Endometrial microvascular endothelial cells (primary cell): ENCODE data around the gene RBP7. TPM values are rescaled to one million over a fixed set of nuclear protein-coding genes. Genes with fewer than 3 reads are reported as not detected.

Source experiments
- in situ Hi-C: cut with HindIII; loops from 2 replicates; pipeline ENCODE4 v1.10.0; 2017; ENCODE audit warnings: low sequenced_read_pairs, low pct_unique_long_range_greater_than_20kb; ENCODE audit errors: inconsistent ontology term
- total RNA-seq: library from RNA; depleted of rRNA; stranded (reverse); fragments of >200 nt; gene quantifications from one replicate; pipeline ENCODE4 v1.2.3, GENCODE V29; 2015; ENCODE audit errors: inconsistent ontology term

RBP7 gene
- total RNA-seq, 1 donor from 2014 or later: not detected

GRCh38 chr1:10060311-10061100 is 63.5 kb downstream of the RBP7 start:
- in situ Hi-C loops: no loop called here

- in situ Hi-C loops: no loop called here
These were observed 64.2 kb downstream of the RBP7 start for GRCh38 chr1:10061276-10061675.

GRCh38 chr1:10063878-10064277 is 66.8 kb downstream of the RBP7 start:
- in situ Hi-C loops: no loop called here

- in situ Hi-C loops: no loop called here
These were observed 67.7 kb downstream of the RBP7 start for GRCh38 chr1:10064416-10065343.

GRCh38 chr1:10065344-10065685 is 68.3 kb downstream of the RBP7 start:
- in situ Hi-C loops: no loop called here

Other genes with a start within 250 kb of the RBP7 start
- gene CLSTN1, start 173.3 kb upstream of the RBP7 start, total RNA-seq: 98.4 TPM
- gene CTNNBIP1, start 87.0 kb upstream of the RBP7 start, total RNA-seq: 32.3 TPM
- gene LZIC, start 53.8 kb upstream of the RBP7 start, total RNA-seq: 19.0 TPM
- gene NMNAT1, start 53.8 kb upstream of the RBP7 start, total RNA-seq: 5.8 TPM
- gene UBE4B, start 35.7 kb downstream of the RBP7 start, total RNA-seq: 40.1 TPM
- 23.5 TPM for gene KIF1B, start 213.3 kb downstream of the RBP7 start, total RNA-seq